A673 (cell line): ENCODE results near the gene ISCA2.

Experiments
- EZH2 ChIP-seq: fragments of 200-600 bp; sonication (generic); IDR thresholded peaks from 2 replicates; pipeline ENCODE4 v1.6.1; 2017; ENCODE audit warnings: borderline replicate concordance, low read depth, mild to moderate bottlenecking, mixed read lengths, antibody characterized with exemption, low read length; ENCODE audit not compliant: poor library complexity, severe bottlenecking
- TF ChIP-seq, protein P1 (sequence below): fragments of 300-800, 200-600 bp; sonication (generic); conservative IDR thresholded peaks from 2 replicates; pipeline ENCODE4 v1.5.1; 2017; ENCODE audit warnings: low read depth, mild to moderate bottlenecking, antibody characterized with exemption, low read length, moderate library complexity, mixed read lengths

DNA sequence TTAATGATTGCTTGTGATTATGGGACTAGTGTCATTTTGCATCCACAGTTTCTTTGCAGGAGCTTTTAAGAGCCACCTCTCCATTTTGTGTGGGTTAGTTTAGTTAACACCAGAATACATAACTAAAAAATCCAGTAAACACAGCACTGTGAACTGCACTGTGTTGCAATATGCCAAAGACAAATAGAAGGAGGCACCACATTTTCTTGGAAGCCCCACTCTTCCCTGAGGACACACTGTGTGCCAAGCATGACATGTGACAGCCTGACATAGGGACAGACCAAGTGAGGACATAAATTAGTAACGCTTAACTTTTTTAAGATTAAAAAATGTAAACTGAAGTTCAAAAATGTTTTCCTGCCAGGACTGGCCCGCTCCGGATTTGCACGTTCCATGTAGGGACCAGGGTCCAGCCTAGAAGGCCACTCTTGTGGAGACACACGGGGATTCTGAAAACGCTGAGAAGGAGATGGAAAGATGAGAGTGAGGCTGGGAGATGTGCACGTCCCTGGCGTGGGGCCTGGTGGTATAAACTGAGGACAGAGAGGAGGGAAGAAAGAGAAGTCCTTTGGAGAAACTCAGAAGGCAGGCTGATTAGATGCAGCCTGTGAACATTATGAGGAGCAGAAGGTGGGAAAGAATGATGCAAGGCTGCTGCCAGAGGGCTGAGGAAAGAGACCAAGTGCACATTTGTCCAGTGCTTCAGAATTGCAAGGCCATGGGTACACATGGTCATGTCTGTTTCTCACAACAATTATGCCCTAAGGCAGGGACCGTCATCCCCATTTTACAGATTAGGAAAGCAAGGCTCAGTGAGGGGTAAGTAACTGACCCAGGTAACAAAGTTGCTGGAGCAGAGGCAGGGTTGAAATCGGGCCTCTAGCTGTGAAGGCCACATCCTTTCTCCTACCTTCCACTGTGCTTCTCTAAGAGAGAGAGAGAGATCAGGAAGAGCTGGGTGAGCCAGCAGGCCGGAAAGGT is 45.1 kb downstream of the ISCA2 start:
- TF ChIP-seq, protein P1, sequence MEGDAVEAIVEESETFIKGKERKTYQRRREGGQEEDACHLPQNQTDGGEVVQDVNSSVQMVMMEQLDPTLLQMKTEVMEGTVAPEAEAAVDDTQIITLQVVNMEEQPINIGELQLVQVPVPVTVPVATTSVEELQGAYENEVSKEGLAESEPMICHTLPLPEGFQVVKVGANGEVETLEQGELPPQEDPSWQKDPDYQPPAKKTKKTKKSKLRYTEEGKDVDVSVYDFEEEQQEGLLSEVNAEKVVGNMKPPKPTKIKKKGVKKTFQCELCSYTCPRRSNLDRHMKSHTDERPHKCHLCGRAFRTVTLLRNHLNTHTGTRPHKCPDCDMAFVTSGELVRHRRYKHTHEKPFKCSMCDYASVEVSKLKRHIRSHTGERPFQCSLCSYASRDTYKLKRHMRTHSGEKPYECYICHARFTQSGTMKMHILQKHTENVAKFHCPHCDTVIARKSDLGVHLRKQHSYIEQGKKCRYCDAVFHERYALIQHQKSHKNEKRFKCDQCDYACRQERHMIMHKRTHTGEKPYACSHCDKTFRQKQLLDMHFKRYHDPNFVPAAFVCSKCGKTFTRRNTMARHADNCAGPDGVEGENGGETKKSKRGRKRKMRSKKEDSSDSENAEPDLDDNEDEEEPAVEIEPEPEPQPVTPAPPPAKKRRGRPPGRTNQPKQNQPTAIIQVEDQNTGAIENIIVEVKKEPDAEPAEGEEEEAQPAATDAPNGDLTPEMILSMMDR: no peak
- TF ChIP-seq EZH2: no peak
